Astrocyte (in vitro differentiated cells and primary cell): ENCODE data around the gene SLC9A7. TPM values are rescaled to one million over a fixed set of nuclear protein-coding genes. Genes with fewer than 3 reads are reported as not detected.
A peak's percentile ranks its signal among the peaks of the same experiment; 100 is the strongest.

Experiments
- DNase-seq: peaks from one replicate; pipeline ENCODE4 v3.0.0-alpha.2; 2010; ENCODE audit warnings: low read depth
- FAIRE-seq: peaks from 2 replicates; lab custom pipeline; 2011; peaks lifted over from hg19 to GRCh38; lab: Jason Lieb, UNC
- H2AFZ ChIP-seq: 2 replicates; pipeline ENCODE4 v1.6.0; 2012; ENCODE audit warnings: low read depth, low read length, inconsistent platforms
- H3K27ac ChIP-seq: 2 replicates; pipeline ENCODE4 v1.5.1; 2011; ENCODE audit warnings: low read depth, low read length, inconsistent platforms
- H3K27me3 ChIP-seq: 2 replicates; pipeline ENCODE4 v1.6.0; 2011; ENCODE audit warnings: low read length, inconsistent platforms; ENCODE audit not compliant: insufficient read depth
- H3K36me3 ChIP-seq: 2 replicates; pipeline ENCODE4 v1.5.1; 2011; ENCODE audit warnings: low read length, inconsistent platforms; ENCODE audit not compliant: insufficient read depth
- H3K4me1 ChIP-seq: 2 replicates; pipeline ENCODE4 v1.5.1; 2011; ENCODE audit warnings: low read length, inconsistent platforms; ENCODE audit not compliant: insufficient read depth
- H3K4me2 ChIP-seq: 2 replicates; pipeline ENCODE4 v1.6.0; 2012; ENCODE audit warnings: low read length, inconsistent platforms
- H3K4me3 ChIP-seq: 2 replicates; pipeline ENCODE4 v1.5.1; 2011; ENCODE audit warnings: low read depth, mild to moderate bottlenecking, low read length, inconsistent platforms; ENCODE audit not compliant: insufficient read depth
- H3K79me2 ChIP-seq: 2 replicates; pipeline ENCODE4 v1.6.0; 2012; ENCODE audit warnings: mild to moderate bottlenecking, low read length, inconsistent platforms; ENCODE audit not compliant: insufficient read depth
- H3K9ac ChIP-seq: 2 replicates; pipeline ENCODE4 v1.6.0; 2012; ENCODE audit warnings: mild to moderate bottlenecking, low read length, inconsistent platforms
- H3K9me3 ChIP-seq: 2 replicates; pipeline ENCODE4 v1.5.1; 2012; ENCODE audit warnings: low read depth, mild to moderate bottlenecking, low read length, inconsistent platforms; ENCODE audit not compliant: insufficient read depth
- H4K20me1 ChIP-seq: 2 replicates; pipeline ENCODE4 v1.6.0; 2012; ENCODE audit warnings: low read length, inconsistent platforms; ENCODE audit not compliant: insufficient read depth
- H3K27ac Mint-ChIP-seq: one replicate; pipeline ENCODE4 v1.8.0; 2021; ENCODE audit warnings: mild to moderate bottlenecking, mixed read lengths; ENCODE audit not compliant: unreplicated experiment
- H3K27me3 Mint-ChIP-seq: one replicate; pipeline ENCODE4 v1.8.0; 2021; ENCODE audit warnings: low read depth, mixed read lengths; ENCODE audit not compliant: unreplicated experiment
- H3K36me3 Mint-ChIP-seq: one replicate; pipeline ENCODE4 v1.8.0; 2021; ENCODE audit warnings: low read depth, mixed read lengths; ENCODE audit not compliant: unreplicated experiment
- H3K4me1 Mint-ChIP-seq: one replicate; pipeline ENCODE4 v1.8.0; 2021; ENCODE audit warnings: low read depth, mixed read lengths; ENCODE audit not compliant: unreplicated experiment
- H3K4me3 Mint-ChIP-seq: one replicate; pipeline ENCODE4 v1.8.0; 2021; ENCODE audit warnings: mild to moderate bottlenecking, moderate library complexity, mixed read lengths; ENCODE audit not compliant: unreplicated experiment
- H3K9me3 Mint-ChIP-seq: one replicate; pipeline ENCODE4 v1.8.0; 2021; ENCODE audit warnings: mild to moderate bottlenecking, mixed read lengths; ENCODE audit not compliant: unreplicated experiment
- EZH2 ChIP-seq: IDR thresholded peaks from 2 replicates; pipeline ENCODE4 v1.6.1; 2012; ENCODE audit warnings: mild to moderate bottlenecking, low read length, inconsistent platforms; ENCODE audit not compliant: insufficient read depth
- total RNA-seq: library from RNA; stranded (reverse); gene quantifications from 2 replicates; pipeline ENCODE4 v1.2.1, GENCODE V29; 2021
- TF ChIP-seq, protein P1 (sequence below): IDR thresholded peaks from 2 replicates; pipeline ENCODE4 v1.5.1; 2011; ENCODE audit warnings: low read depth, mild to moderate bottlenecking, inconsistent platforms, low read length, moderate library complexity; ENCODE audit not compliant: insufficient read depth

SLC9A7 gene
- total RNA-seq, 1 donor from 2014 or later: 21.0 TPM

DNA sequence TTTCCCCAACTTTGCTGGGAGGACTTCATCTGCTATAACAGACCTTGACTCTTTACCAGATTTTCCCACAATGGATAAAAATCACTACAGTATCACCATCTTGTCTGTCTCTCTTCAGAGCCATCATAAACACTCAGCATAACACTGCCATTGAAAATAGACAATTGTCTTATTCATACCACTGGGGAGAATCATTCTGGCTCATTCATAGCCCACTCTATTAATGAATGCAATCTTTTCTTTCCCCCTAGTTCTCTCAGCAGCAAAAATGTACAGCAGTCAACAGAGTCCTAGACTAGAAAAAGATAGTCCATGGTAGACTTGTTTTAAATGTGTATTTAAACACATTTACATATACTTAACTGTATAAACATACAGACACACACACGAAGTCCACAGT lies 19.2 kb downstream of the SLC9A7 start:
- TF ChIP-seq, protein P1, sequence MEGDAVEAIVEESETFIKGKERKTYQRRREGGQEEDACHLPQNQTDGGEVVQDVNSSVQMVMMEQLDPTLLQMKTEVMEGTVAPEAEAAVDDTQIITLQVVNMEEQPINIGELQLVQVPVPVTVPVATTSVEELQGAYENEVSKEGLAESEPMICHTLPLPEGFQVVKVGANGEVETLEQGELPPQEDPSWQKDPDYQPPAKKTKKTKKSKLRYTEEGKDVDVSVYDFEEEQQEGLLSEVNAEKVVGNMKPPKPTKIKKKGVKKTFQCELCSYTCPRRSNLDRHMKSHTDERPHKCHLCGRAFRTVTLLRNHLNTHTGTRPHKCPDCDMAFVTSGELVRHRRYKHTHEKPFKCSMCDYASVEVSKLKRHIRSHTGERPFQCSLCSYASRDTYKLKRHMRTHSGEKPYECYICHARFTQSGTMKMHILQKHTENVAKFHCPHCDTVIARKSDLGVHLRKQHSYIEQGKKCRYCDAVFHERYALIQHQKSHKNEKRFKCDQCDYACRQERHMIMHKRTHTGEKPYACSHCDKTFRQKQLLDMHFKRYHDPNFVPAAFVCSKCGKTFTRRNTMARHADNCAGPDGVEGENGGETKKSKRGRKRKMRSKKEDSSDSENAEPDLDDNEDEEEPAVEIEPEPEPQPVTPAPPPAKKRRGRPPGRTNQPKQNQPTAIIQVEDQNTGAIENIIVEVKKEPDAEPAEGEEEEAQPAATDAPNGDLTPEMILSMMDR: no peak
- no peak for TF ChIP-seq EZH2

DNA sequence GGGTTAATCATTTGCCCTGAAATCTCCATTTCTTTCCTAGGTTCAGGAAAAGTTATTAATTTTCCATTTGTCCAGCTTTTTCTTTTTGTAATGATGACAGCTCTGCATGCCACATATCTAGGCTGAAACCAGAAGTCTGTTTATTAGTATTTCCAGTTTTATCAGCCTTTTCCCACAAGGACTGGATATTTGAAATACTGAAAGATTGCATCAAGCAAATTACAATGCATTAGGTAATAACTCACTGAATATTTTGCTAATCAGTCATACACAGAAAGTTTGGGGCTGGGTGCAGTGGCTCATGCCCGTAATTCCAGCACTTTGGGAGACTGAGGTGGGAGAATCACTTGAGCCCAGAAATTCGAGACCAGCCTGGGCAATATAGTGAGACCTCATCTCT lies 21.5 kb downstream of the SLC9A7 start:
- H2AFZ ChIP-seq: no peak overlapping the region
- no peaks in the 10 kb centered on the region for H3K27me3 Mint-ChIP-seq
- DNase-seq (peak; percentile 75), FAIRE-seq (peak; percentile 13)
- H3K4me3 ChIP-seq: no peak overlapping the region
- no peak overlapping the region for H3K27ac Mint-ChIP-seq
- no peaks in the 10 kb centered on the region for H3K4me1 ChIP-seq
- peak overlapping the region; percentile 15 for H3K4me2 ChIP-seq
- peaks cover 3% of the 10 kb centered on the region for H4K20me1 ChIP-seq
- peak overlapping the region; percentile 71 for H3K27ac ChIP-seq
- H3K9ac ChIP-seq: peak overlapping the region; percentile 62
- H3K9me3 Mint-ChIP-seq: no peaks in the 10 kb centered on the region
- H3K36me3 Mint-ChIP-seq: peaks cover 2% of the 10 kb centered on the region
- H3K9me3 ChIP-seq: no peaks in the 10 kb centered on the region
- no peaks in the 10 kb centered on the region for H3K4me1 Mint-ChIP-seq
- H3K79me2 ChIP-seq: peaks cover 33% of the 10 kb centered on the region
- H3K36me3 ChIP-seq: no peaks in the 10 kb centered on the region
- no peak overlapping the region for H3K4me3 Mint-ChIP-seq
- H3K27me3 ChIP-seq: no peaks in the 10 kb centered on the region
- TF ChIP-seq, protein P1: no peak

More for the DNA sequence above, 19.2 kb downstream of the SLC9A7 start:
- peaks cover 3% of the 10 kb centered on the region for H4K20me1 ChIP-seq
- peaks cover 37% of the 10 kb centered on the region for H3K79me2 ChIP-seq
- Mint-ChIP-seq H3K27ac (no peak overlapping the region), H3K27me3 (no peaks in the 10 kb centered on the region), H3K36me3 (peaks cover 2% of the 10 kb centered on the region), H3K4me1 (no peaks in the 10 kb centered on the region), H3K4me3 (no peak overlapping the region), H3K9me3 (no peaks in the 10 kb centered on the region)
- H3K4me1 ChIP-seq: no peaks in the 10 kb centered on the region
- no peak overlapping the region for H3K9ac ChIP-seq
- H2AFZ ChIP-seq: no peak overlapping the region
- FAIRE-seq (no peak), DNase-seq (no peak)
- no peaks in the 10 kb centered on the region for H3K9me3 ChIP-seq
- no peak overlapping the region for H3K4me3 ChIP-seq
- H3K27me3 ChIP-seq: no peaks in the 10 kb centered on the region
- no peaks in the 10 kb centered on the region for H3K36me3 ChIP-seq
- no peak overlapping the region for H3K4me2 ChIP-seq
- H3K27ac ChIP-seq: no peak overlapping the region

DNA sequence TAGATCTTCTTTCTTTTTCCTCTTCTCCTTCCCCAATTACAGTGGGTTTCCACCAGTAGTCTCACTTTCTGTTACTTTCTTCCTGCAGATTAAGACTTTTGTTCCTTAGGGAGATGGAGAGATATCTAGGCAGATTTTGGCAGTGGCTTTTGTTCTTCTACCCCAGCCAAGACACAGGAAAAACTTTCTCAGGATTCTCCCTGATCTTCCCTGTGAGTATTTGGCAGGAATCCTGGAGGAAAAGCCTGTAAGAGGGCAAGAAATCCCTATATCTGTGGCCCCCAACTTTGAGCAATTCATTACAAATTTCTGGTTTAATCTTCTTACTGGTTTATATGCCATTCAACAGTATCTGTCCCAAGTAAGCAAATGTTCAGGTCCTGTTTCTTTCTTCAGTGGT lies 21.9 kb downstream of the SLC9A7 start:
- Histone ChIP-seq H3K9me3 (no peaks in the 10 kb centered on the region), H3K4me3 (no peak overlapping the region), H3K79me2 (peaks cover 31% of the 10 kb centered on the region), H3K27me3 (no peaks in the 10 kb centered on the region), H3K4me1 (no peaks in the 10 kb centered on the region), H3K4me2 (peak overlapping the region; percentile 15), H3K27ac (peak overlapping the region; percentile 71), H4K20me1 (peaks cover 3% of the 10 kb centered on the region), H3K9ac (peak overlapping the region; percentile 62), H3K36me3 (no peaks in the 10 kb centered on the region), H2AFZ (no peak overlapping the region)
- H3K27me3 Mint-ChIP-seq: no peaks in the 10 kb centered on the region
- no peaks in the 10 kb centered on the region for H3K9me3 Mint-ChIP-seq
- no peak for TF ChIP-seq EZH2
- TF ChIP-seq, protein P1: no peak
- peaks cover 2% of the 10 kb centered on the region for H3K36me3 Mint-ChIP-seq
- H3K27ac Mint-ChIP-seq: no peak overlapping the region
- FAIRE-seq: no peak
- H3K4me1 Mint-ChIP-seq: no peaks in the 10 kb centered on the region
- no peak overlapping the region for H3K4me3 Mint-ChIP-seq
- DNase-seq: peak; percentile 22
